OCI-LY7 (cell line): ENCODE measurements around the gene WDR5B. TPM values are rescaled to one million over a fixed set of nuclear protein-coding genes. Genes with fewer than 3 reads are reported as not detected.
A peak's percentile ranks its signal among the peaks of the same experiment; 100 is the strongest.

Experiments
- BruUV-seq: library from RNA; stranded (reverse); fragments of 400-500 nt; replicated peaks from 2 replicates; lab custom pipeline; 2021; lab: Mats Ljungman, UMichigan
- CTCF ChIA-PET: fragments of 300-600 bp; sonication (Branson Sonifier 250); formaldehyde crosslinking; loops from one replicate; lab custom pipeline; 2022; ENCODE audit warnings: antibody characterized with exemption; ENCODE audit not compliant: unreplicated experiment; lab: Charles Lee
- POLR2A ChIA-PET: fragments of 300-600 bp; sonication (Branson Sonifier 250); formaldehyde crosslinking; loops from one replicate; lab custom pipeline; 2022; ENCODE audit warnings: antibody characterized with exemption; lab: Charles Lee
- DNase-seq: peaks from one replicate; pipeline ENCODE4 v3.0.0-alpha.2; 2015; ENCODE audit warnings: low spot score
- H2AFZ ChIP-seq: fragments of 200-600 bp; sonication (generic), shearing (Covaris generic); 2 replicates; pipeline ENCODE4 v1.6.1; 2014; ENCODE audit warnings: mild to moderate bottlenecking, antibody characterized with exemption, low read length, moderate library complexity
- H3K27ac ChIP-seq: fragments of 200-600 bp; sonication (generic); 2 replicates; pipeline ENCODE4 v1.5.1; 2014; ENCODE audit warnings: mixed run types, low read depth, mild to moderate bottlenecking, moderate library complexity, low read length, inconsistent platforms; ENCODE audit not compliant: poor library complexity, severe bottlenecking
- H3K36me3 ChIP-seq: fragments of 200-600 bp; sonication (generic); 2 replicates; pipeline ENCODE4 v1.6.1; 2014; ENCODE audit warnings: mild to moderate bottlenecking, antibody characterized with exemption, low read length, moderate library complexity, mixed read lengths; ENCODE audit not compliant: insufficient read depth
- H3K4me1 ChIP-seq: fragments of 200-600 bp; sonication (generic); 2 replicates; pipeline ENCODE4 v1.5.1; 2014; ENCODE audit warnings: mild to moderate bottlenecking, low read length; ENCODE audit not compliant: insufficient read depth, poor library complexity, severe bottlenecking
- H3K4me2 ChIP-seq: fragments of 200-600 bp; sonication (generic); 2 replicates; pipeline ENCODE4 v1.6.1; 2014; ENCODE audit warnings: mild to moderate bottlenecking, low read length
- H3K4me3 ChIP-seq: fragments of 200-600 bp; sonication (generic); 2 replicates; pipeline ENCODE4 v1.5.1; 2014; ENCODE audit warnings: mild to moderate bottlenecking, low read depth, low read length; ENCODE audit not compliant: poor library complexity, severe bottlenecking
- H3K79me2 ChIP-seq: fragments of 200-600 bp; sonication (generic); 2 replicates; pipeline ENCODE4 v1.6.1; 2016; ENCODE audit warnings: low read depth, mild to moderate bottlenecking, low read length, moderate library complexity, mixed read lengths; ENCODE audit not compliant: insufficient read depth
- H3K9me2 ChIP-seq: fragments of 200-600 bp; sonication (generic); 2 replicates; pipeline ENCODE4 v1.6.1; 2016; ENCODE audit warnings: mild to moderate bottlenecking, low read length, mixed read lengths; ENCODE audit not compliant: insufficient read depth
- H3K9me3 ChIP-seq: fragments of 200-600 bp; sonication (generic); 2 replicates; pipeline ENCODE4 v1.6.1; 2014; ENCODE audit warnings: mild to moderate bottlenecking, mixed run types, low read length, mixed read lengths
- H4K20me1 ChIP-seq: fragments of 200-600 bp; sonication (generic); 2 replicates; pipeline ENCODE4 v1.6.1; 2014; ENCODE audit warnings: mild to moderate bottlenecking, antibody characterized with exemption, low read length, moderate library complexity, mixed read lengths; ENCODE audit not compliant: insufficient read depth
- CTCF ChIP-seq: fragments of 200-600 bp; sonication (generic); conservative IDR thresholded peaks from 2 replicates; pipeline ENCODE4 v1.5.1; 2014; ENCODE audit warnings: mild to moderate bottlenecking, antibody characterized with exemption, low read length, moderate library complexity, mixed read lengths
- EZH2phosphoT487 ChIP-seq: fragments of 200-600 bp; sonication (generic); IDR thresholded peaks from 2 replicates; pipeline ENCODE4 v1.6.1; 2018; ENCODE audit warnings: low read depth, borderline replicate concordance, mild to moderate bottlenecking, mixed run types, antibody characterized with exemption, low read length, moderate library complexity, mixed read lengths
- intact Hi-C: fragments of 100-400 bp; cut with micrococcal nuclease; formaldehyde crosslinking; loops from one replicate; pipeline ENCODE4 v1.10.0; 2022; ENCODE audit not compliant: unreplicated experiment
- total RNA-seq, 2 experiments: library from RNA; depleted of rRNA in 1 of 2; stranded (reverse); fragments of >200 nt in 1 of 2; shearing (Covaris generic) in 1 of 2; gene quantifications; 2 replicates each; pipeline ENCODE4 v1.2.3, GENCODE V29; 2014 to 2022

Gene WDR5B
- total RNA-seq, 2 experiments from 2014 or later = 6.3 to 8.3 TPM

GRCh38 chr3:122415104-122415744 is 638 bp downstream of the WDR5B start:
- Histone ChIP-seq H3K79me2 (peaks cover 35% of the 10 kb centered on the region), H3K4me2 (peak overlapping the region; percentile 98), H2AFZ (peak overlapping the region; percentile 62; the same call in 1 of the 2 replicates), H3K9me2 (no peaks in the 10 kb centered on the region), H3K27ac (peak overlapping the region; percentile 87), H3K36me3 (peaks cover 30% of the 10 kb centered on the region), H3K4me3 (peak overlapping the region; percentile 85), H3K4me1 (peaks cover 38% of the 10 kb centered on the region), H4K20me1 (no peaks in the 10 kb centered on the region), H3K9me3 (no peaks in the 10 kb centered on the region)
- TF ChIP-seq EZH2phosphoT487 (no peak), CTCF (no peak)
- POLR2A ChIA-PET = interaction anchor here (1.4 to 3.5 kb wide), 6 partner anchors 8 to 378 kb away, joined by 4 to 44 read pairs (median 6); partner anchors contain the start of genes FAM162A, HSPBAP1 and MIX23
- intact Hi-C loops = loop anchor here (5.0 to 10.0 kb wide), 3 partner anchors 97 to 868 kb away; partner anchors contain the start of genes HSPBAP1, KPNA1, POLQ and SLC49A4
- DNase-seq = peak; percentile 77
- CTCF ChIA-PET = no interaction called here
- BruUV-seq = TSS peak; percentile 83

- TF ChIP-seq EZH2phosphoT487 (no peak), CTCF (no peak)
- peaks cover 39% of the 10 kb centered on the region for H3K36me3 ChIP-seq
- H3K9me3 ChIP-seq = no peaks in the 10 kb centered on the region
- ChIA-PET CTCF (no interaction called here), POLR2A (interaction anchor here (2.4 kb wide), 1 partner anchor 102 kb away, joined by 7 read pairs; no protein-coding TSS in a partner anchor)
- BruUV-seq = no TSS peak
- H3K4me3 ChIP-seq = peak overlapping the region; percentile 85
- no peak overlapping the region for H3K27ac ChIP-seq
- peaks cover 41% of the 10 kb centered on the region for H3K4me1 ChIP-seq
- peaks cover 35% of the 10 kb centered on the region for H3K79me2 ChIP-seq
- intact Hi-C loops = loop anchor here (10.0 kb wide), 1 partner anchor 380 kb away; the partner anchor contains the start of genes HSPBAP1 and SLC49A4
- peak overlapping the region; percentile 98 for H3K4me2 ChIP-seq
- H4K20me1 ChIP-seq = no peaks in the 10 kb centered on the region
- H2AFZ ChIP-seq = no peak overlapping the region
- DNase-seq = no peak
- no peaks in the 10 kb centered on the region for H3K9me2 ChIP-seq
These were observed 1.5 kb downstream of the WDR5B start for GRCh38 chr3:122414391-122414790.

GRCh38 chr3:122410639-122411038 is 5.2 kb downstream of the WDR5B start:
- H3K79me2 ChIP-seq = peaks cover 23% of the 10 kb centered on the region
- no peak overlapping the region for H3K4me3 ChIP-seq
- H3K4me1 ChIP-seq = peaks cover 27% of the 10 kb centered on the region
- H3K9me3 ChIP-seq = no peaks in the 10 kb centered on the region
- no peak for DNase-seq
- no peaks in the 10 kb centered on the region for H4K20me1 ChIP-seq
- no peak overlapping the region for H2AFZ ChIP-seq
- ChIA-PET POLR2A (interaction anchor here (0.6 kb wide), 2 partner anchors 111 to 627 kb away, joined by 3 to 4 read pairs; no protein-coding TSS in a partner anchor), CTCF (no interaction called here)
- no peaks in the 10 kb centered on the region for H3K9me2 ChIP-seq
- BruUV-seq = no TSS peak
- TF ChIP-seq EZH2phosphoT487 (no peak), CTCF (no peak)
- intact Hi-C loops = loop anchor here (10.0 kb wide), 1 partner anchor 384 kb away; the partner anchor contains the start of genes HSPBAP1 and SLC49A4
- H3K36me3 ChIP-seq = peaks cover 75% of the 10 kb centered on the region
- H3K4me2 ChIP-seq = no peak overlapping the region
- H3K27ac ChIP-seq = no peak overlapping the region
